HEK293 (cell line): ENCODE measurements around the gene FUT6.
A peak's percentile ranks its signal among the peaks of the same experiment; 100 is the strongest.

Experiments
- CTCF ChIA-PET: fragments of 350-600 bp; formaldehyde crosslinking; extraction: SDS; loops from one replicate; lab custom pipeline; 2021; ENCODE audit warnings: antibody characterized with exemption; lab: Yijun Ruan, JAX
- POLR2A ChIA-PET: fragments of 300-600 bp; formaldehyde crosslinking; extraction: SDS; loops from one replicate; lab custom pipeline; 2020; ENCODE audit warnings: antibody characterized with exemption, inconsistent platforms; lab: Yijun Ruan, JAX
- H3K27ac ChIP-seq: fragments of 200-500 bp; sonication (Bioruptor generic); 2 replicates; pipeline ENCODE4 v1.5.1; 2014; ENCODE audit warnings: low read depth, low read length, control low read depth, inconsistent platforms; ENCODE audit errors: extremely low read depth
- H3K36me3 ChIP-seq, 2 experiments: fragments of 200-500 bp in 1 of 2; sonication (Bioruptor generic) in 1 of 2; 1 replicate in 1 of 2; 2 replicates in 1 of 2; pipeline ENCODE4 v1.5.1; 2014 to 2017; ENCODE audit warnings: inconsistent platforms in 2 of 2, low read length in 2 of 2; ENCODE audit not compliant: control insufficient read depth in 2 of 2, insufficient read depth in 1 of 2
- H3K4me1 ChIP-seq: fragments of 200-500 bp; sonication (Bioruptor generic); 2 replicates; pipeline ENCODE4 v1.5.1; 2014; ENCODE audit warnings: mild to moderate bottlenecking, low read length, inconsistent platforms; ENCODE audit not compliant: control insufficient read depth, insufficient read depth
- H3K4me3 ChIP-seq: 2 replicates; pipeline ENCODE4 v1.5.1; 2011; ENCODE audit warnings: low read depth, mild to moderate bottlenecking, control low read depth, low read length, moderate library complexity
- H3K9me3 ChIP-seq: fragments of 200-500 bp; sonication (Bioruptor generic); 2 replicates; pipeline ENCODE4 v1.5.1; 2014; ENCODE audit warnings: low read depth, low read length, inconsistent platforms; ENCODE audit not compliant: control insufficient read depth, insufficient read depth
- GLIS1 ChIP-seq: fragments of 450-650 bp; formaldehyde crosslinking; IDR thresholded peaks from 2 replicates; pipeline ENCODE4 v1.5.1; 2016; ENCODE audit warnings: missing biosample characterization, missing genetic modification characterization
- KLF10 ChIP-seq: fragments of 450-650 bp; IDR thresholded peaks from 2 replicates; pipeline ENCODE4 v1.5.1; 2018; ENCODE audit warnings: missing biosample characterization, mild to moderate bottlenecking, missing genetic modification characterization
- SALL2 ChIP-seq: fragments of 450-650 bp; formaldehyde crosslinking; IDR thresholded peaks from 2 replicates; pipeline ENCODE4 v1.5.0; 2017; ENCODE audit warnings: missing biosample characterization, mild to moderate bottlenecking, missing genetic modification characterization, borderline replicate concordance
- SETDB1 ChIP-seq: IDR thresholded peaks from one replicate; pipeline ENCODE4 v1.6.1; 2017; ENCODE audit warnings: mild to moderate bottlenecking, low read length, moderate library complexity, mixed read lengths; ENCODE audit not compliant: insufficient read length
- ZBTB21 ChIP-seq: fragments of 450-650 bp; formaldehyde crosslinking; IDR thresholded peaks from 2 replicates; pipeline ENCODE4 v1.5.1; 2017; ENCODE audit warnings: missing biosample characterization, missing genetic modification characterization
- ZEB2 ChIP-seq: fragments of 450-650 bp; formaldehyde crosslinking; IDR thresholded peaks from 2 replicates; pipeline ENCODE4 v1.5.1; 2016; ENCODE audit warnings: missing biosample characterization, missing genetic modification characterization
- ZFHX2 ChIP-seq: fragments of 450-650 bp; formaldehyde crosslinking; conservative IDR thresholded peaks from 2 replicates; pipeline ENCODE4 v1.5.1; 2016; ENCODE audit warnings: missing biosample characterization, missing genetic modification characterization
- ZNF140 ChIP-seq: fragments of 450-650 bp; formaldehyde crosslinking; IDR thresholded peaks from 2 replicates; pipeline ENCODE4 v1.5.1; 2016; ENCODE audit warnings: missing biosample characterization, missing genetic modification characterization
- ZNF157 ChIP-seq: fragments of 450-650 bp; formaldehyde crosslinking; IDR thresholded peaks from 2 replicates; pipeline ENCODE4 v1.5.1; 2016; ENCODE audit warnings: missing biosample characterization, missing genetic modification characterization
- ZNF248 ChIP-seq: fragments of 450-650 bp; formaldehyde crosslinking; IDR thresholded peaks from 2 replicates; pipeline ENCODE4 v1.5.1; 2017; ENCODE audit warnings: missing biosample characterization, missing genetic modification characterization
- ZNF324 ChIP-seq: fragments of 450-650 bp; formaldehyde crosslinking; IDR thresholded peaks from 2 replicates; pipeline ENCODE4 v1.5.1; 2016; ENCODE audit warnings: missing biosample characterization, missing genetic modification characterization
- ZNF335 ChIP-seq: fragments of 450-650 bp; formaldehyde crosslinking; conservative IDR thresholded peaks from 2 replicates; pipeline ENCODE4 v1.5.1; 2016; ENCODE audit warnings: missing biosample characterization, missing genetic modification characterization
- ZNF626 ChIP-seq: fragments of 450-650 bp; sonication (Bioruptor Pico); formaldehyde crosslinking; IDR thresholded peaks from 2 replicates; pipeline ENCODE4 v1.5.1; 2018; ENCODE audit warnings: missing biosample characterization, missing genetic modification characterization, inconsistent platforms
- ZNF76 ChIP-seq: fragments of 450-650 bp; formaldehyde crosslinking; IDR thresholded peaks from 2 replicates; pipeline ENCODE4; 2016; ENCODE audit warnings: low read depth, missing biosample characterization, missing genetic modification characterization, borderline replicate concordance
- ZNF792 ChIP-seq: fragments of 450-650 bp; formaldehyde crosslinking; IDR thresholded peaks from 2 replicates; pipeline ENCODE4 v1.5.1; 2016; ENCODE audit warnings: missing biosample characterization, missing genetic modification characterization
- TF ChIP-seq, protein P1 (sequence below): fragments of 450-650 bp; formaldehyde crosslinking; IDR thresholded peaks from 2 replicates; pipeline ENCODE4 v1.5.1; 2016; ENCODE audit warnings: missing biosample characterization, missing genetic modification characterization
- TF ChIP-seq, protein P2 (sequence below): fragments of 450-650 bp; IDR thresholded peaks from 2 replicates; pipeline ENCODE4 v1.5.1; 2018; ENCODE audit warnings: missing biosample characterization, mild to moderate bottlenecking, missing genetic modification characterization
- TF ChIP-seq, protein P3 (sequence below): fragments of 450-650 bp; formaldehyde crosslinking; IDR thresholded peaks from 2 replicates; pipeline ENCODE4 v1.5.1; 2016; ENCODE audit warnings: missing biosample characterization, missing genetic modification characterization, low read depth
- TF ChIP-seq, protein P4 (sequence below): fragments of 450-650 bp; formaldehyde crosslinking; IDR thresholded peaks from 2 replicates; pipeline ENCODE4 v1.5.1; 2016; ENCODE audit warnings: missing biosample characterization, missing genetic modification characterization, borderline replicate concordance
- TF ChIP-seq, protein P5 (sequence below): fragments of 450-650 bp; formaldehyde crosslinking; IDR thresholded peaks from 2 replicates; pipeline ENCODE4 v1.5.1; 2016; ENCODE audit warnings: missing biosample characterization, missing genetic modification characterization
- TF ChIP-seq, protein P6 (sequence below): fragments of 450-650 bp; formaldehyde crosslinking; IDR thresholded peaks from 2 replicates; pipeline ENCODE4 v1.5.1; 2017; ENCODE audit warnings: missing biosample characterization, missing genetic modification characterization

FUT6 gene

DNA sequence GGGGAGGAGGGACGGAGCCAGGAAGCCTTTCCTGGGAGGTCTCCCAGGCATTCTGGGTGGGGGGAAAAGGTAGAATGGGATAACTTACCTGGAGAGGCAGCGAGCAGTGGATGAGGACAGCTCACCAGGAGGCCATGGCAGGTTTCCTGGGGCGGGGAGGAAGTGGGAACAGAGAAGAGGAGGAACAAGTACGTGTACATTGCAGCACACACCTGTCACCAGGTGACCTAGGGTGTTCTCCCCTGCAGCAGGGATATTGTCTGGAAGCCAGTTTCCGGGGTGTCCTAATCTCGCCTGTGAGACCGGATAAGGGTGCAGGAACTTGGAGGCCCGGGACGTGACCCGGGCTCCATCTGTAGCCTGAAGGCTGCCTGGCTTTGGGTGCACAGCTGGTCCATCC, 11.8 kb upstream of the FUT6 start, which contains the start of gene FUT3:
Gene FUT3, minus strand, starts transcription at position 148 of the 400 bp plus-strand sequence.
- Histone ChIP-seq H3K4me3 (no peak within 1 kb of the TSS), H3K9me3 (no peaks in the 10 kb centered on the region), H3K27ac (no peak within 1 kb of the TSS), H3K36me3 (no peaks in the 10 kb centered on the region), H3K4me1 (no peaks in the 10 kb centered on the region)
- ChIA-PET POLR2A (no interaction called here), CTCF (interaction anchor here (0.6 kb wide), 1 partner anchor 665 kb away, joined by 3 read pairs; no protein-coding TSS in a partner anchor)
- TF ChIP-seq GLIS1 (tag by site-specific recombination) (no peak; the same call in 1 of the 2 replicates), ZNF76 (tag by site-specific recombination) (no peak), ZNF140 (tag by site-specific recombination) (no peak), ZNF248 (tag by site-specific recombination) (no peak)
- TF ChIP-seq, protein P1, sequence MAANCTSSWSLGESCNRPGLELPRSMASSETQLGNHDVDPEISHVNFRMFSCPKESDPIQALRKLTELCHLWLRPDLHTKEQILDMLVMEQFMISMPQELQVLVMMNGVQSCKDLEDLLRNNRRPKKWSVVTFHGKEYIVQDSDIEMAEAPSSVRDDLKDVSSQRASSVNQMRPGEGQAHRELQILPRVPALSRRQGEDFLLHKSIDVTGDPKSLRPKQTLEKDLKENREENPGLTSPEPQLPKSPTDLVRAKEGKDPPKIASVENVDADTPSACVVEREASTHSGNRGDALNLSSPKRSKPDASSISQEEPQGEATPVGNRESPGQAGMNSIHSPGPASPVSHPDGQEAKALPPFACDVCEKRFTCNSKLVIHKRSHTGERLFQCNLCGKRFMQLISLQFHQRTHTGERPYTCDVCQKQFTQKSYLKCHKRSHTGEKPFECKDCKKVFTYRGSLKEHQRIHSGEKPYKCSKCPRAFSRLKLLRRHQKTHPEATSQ (tag by site-specific recombination): no peak
- TF ChIP-seq, protein P2, sequence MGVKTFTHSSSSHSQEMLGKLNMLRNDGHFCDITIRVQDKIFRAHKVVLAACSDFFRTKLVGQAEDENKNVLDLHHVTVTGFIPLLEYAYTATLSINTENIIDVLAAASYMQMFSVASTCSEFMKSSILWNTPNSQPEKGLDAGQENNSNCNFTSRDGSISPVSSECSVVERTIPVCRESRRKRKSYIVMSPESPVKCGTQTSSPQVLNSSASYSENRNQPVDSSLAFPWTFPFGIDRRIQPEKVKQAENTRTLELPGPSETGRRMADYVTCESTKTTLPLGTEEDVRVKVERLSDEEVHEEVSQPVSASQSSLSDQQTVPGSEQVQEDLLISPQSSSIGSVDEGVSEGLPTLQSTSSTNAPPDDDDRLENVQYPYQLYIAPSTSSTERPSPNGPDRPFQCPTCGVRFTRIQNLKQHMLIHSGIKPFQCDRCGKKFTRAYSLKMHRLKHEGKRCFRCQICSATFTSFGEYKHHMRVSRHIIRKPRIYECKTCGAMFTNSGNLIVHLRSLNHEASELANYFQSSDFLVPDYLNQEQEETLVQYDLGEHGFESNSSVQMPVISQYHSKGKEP (tag by site-specific recombination): no peak
- TF ChIP-seq, protein P3, sequence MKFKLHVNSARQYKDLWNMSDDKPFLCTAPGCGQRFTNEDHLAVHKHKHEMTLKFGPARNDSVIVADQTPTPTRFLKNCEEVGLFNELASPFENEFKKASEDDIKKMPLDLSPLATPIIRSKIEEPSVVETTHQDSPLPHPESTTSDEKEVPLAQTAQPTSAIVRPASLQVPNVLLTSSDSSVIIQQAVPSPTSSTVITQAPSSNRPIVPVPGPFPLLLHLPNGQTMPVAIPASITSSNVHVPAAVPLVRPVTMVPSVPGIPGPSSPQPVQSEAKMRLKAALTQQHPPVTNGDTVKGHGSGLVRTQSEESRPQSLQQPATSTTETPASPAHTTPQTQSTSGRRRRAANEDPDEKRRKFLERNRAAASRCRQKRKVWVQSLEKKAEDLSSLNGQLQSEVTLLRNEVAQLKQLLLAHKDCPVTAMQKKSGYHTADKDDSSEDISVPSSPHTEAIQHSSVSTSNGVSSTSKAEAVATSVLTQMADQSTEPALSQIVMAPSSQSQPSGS (tag by site-specific recombination): no peak
- TF ChIP-seq, protein P4, sequence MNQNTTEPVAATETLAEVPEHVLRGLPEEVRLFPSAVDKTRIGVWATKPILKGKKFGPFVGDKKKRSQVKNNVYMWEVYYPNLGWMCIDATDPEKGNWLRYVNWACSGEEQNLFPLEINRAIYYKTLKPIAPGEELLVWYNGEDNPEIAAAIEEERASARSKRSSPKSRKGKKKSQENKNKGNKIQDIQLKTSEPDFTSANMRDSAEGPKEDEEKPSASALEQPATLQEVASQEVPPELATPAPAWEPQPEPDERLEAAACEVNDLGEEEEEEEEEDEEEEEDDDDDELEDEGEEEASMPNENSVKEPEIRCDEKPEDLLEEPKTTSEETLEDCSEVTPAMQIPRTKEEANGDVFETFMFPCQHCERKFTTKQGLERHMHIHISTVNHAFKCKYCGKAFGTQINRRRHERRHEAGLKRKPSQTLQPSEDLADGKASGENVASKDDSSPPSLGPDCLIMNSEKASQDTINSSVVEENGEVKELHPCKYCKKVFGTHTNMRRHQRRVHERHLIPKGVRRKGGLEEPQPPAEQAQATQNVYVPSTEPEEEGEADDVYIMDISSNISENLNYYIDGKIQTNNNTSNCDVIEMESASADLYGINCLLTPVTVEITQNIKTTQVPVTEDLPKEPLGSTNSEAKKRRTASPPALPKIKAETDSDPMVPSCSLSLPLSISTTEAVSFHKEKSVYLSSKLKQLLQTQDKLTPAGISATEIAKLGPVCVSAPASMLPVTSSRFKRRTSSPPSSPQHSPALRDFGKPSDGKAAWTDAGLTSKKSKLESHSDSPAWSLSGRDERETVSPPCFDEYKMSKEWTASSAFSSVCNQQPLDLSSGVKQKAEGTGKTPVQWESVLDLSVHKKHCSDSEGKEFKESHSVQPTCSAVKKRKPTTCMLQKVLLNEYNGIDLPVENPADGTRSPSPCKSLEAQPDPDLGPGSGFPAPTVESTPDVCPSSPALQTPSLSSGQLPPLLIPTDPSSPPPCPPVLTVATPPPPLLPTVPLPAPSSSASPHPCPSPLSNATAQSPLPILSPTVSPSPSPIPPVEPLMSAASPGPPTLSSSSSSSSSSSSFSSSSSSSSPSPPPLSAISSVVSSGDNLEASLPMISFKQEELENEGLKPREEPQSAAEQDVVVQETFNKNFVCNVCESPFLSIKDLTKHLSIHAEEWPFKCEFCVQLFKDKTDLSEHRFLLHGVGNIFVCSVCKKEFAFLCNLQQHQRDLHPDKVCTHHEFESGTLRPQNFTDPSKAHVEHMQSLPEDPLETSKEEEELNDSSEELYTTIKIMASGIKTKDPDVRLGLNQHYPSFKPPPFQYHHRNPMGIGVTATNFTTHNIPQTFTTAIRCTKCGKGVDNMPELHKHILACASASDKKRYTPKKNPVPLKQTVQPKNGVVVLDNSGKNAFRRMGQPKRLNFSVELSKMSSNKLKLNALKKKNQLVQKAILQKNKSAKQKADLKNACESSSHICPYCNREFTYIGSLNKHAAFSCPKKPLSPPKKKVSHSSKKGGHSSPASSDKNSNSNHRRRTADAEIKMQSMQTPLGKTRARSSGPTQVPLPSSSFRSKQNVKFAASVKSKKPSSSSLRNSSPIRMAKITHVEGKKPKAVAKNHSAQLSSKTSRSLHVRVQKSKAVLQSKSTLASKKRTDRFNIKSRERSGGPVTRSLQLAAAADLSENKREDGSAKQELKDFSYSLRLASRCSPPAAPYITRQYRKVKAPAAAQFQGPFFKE (tag by site-specific recombination): no peak

DNA sequence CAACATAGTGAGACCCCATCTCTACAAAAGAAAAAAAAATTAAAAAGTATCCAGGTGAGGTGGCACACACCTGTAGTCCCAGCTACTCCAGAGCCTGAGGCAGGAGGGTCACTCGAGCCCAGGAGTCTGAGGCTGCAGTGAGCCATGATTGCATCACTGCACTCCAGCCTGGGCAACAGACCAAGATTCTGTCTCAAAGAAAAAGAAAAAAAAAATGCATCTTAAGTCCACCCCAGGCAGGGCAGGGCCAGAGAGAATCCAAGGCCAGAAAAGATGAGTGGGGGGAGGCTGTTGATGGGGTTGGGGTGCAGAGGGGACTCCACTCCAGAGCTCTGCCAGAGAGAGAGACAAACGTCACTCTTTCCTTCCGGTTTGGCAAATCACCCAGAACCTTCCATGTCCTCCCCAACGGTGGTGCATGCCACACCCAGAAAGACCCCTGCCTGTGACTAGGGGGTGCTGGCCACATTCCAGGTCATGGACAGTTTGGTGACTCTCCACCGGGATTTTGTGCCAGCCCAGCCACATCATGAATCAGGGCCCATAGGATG, 11.3 kb upstream of the FUT6 start:
- Histone ChIP-seq H3K9me3 (no peaks in the 10 kb centered on the region), H3K4me1 (no peaks in the 10 kb centered on the region), H3K4me3 (no peak overlapping the region), H3K27ac (no peak overlapping the region), H3K36me3 (no peaks in the 10 kb centered on the region)
- CTCF ChIA-PET: interaction anchor here (0.6 to 2.1 kb wide), 3 partner anchors 11 to 666 kb away, joined by 3 to 9 read pairs (median 5); partner anchors contain the start of gene FUT6
- POLR2A ChIA-PET: no interaction called here
- no peak for TF ChIP-seq ZNF335 (tag by site-specific recombination)
- no peak for TF ChIP-seq ZNF792 (tag by site-specific recombination)
- TF ChIP-seq, protein P5, sequence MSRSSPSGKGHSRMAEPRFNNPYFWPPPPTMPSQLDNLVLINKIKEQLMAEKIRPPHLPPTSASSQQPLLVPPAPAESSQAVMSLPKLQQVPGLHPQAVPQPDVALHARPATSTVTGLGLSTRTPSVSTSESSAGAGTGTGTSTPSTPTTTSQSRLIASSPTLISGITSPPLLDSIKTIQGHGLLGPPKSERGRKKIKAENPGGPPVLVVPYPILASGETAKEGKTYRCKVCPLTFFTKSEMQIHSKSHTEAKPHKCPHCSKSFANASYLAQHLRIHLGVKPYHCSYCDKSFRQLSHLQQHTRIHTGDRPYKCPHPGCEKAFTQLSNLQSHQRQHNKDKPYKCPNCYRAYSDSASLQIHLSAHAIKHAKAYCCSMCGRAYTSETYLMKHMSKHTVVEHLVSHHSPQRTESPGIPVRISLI (tag by site-specific recombination): peak; percentile 71
- no peak for TF ChIP-seq ZNF324 (tag by site-specific recombination)
- no peak for TF ChIP-seq SETDB1
- TF ChIP-seq ZEB2 (tag by site-specific recombination): peak; percentile 97
- TF ChIP-seq ZNF626 (tag by site-specific recombination): no peak
- no peak for TF ChIP-seq KLF10 (tag by site-specific recombination)
- TF ChIP-seq, protein P6, sequence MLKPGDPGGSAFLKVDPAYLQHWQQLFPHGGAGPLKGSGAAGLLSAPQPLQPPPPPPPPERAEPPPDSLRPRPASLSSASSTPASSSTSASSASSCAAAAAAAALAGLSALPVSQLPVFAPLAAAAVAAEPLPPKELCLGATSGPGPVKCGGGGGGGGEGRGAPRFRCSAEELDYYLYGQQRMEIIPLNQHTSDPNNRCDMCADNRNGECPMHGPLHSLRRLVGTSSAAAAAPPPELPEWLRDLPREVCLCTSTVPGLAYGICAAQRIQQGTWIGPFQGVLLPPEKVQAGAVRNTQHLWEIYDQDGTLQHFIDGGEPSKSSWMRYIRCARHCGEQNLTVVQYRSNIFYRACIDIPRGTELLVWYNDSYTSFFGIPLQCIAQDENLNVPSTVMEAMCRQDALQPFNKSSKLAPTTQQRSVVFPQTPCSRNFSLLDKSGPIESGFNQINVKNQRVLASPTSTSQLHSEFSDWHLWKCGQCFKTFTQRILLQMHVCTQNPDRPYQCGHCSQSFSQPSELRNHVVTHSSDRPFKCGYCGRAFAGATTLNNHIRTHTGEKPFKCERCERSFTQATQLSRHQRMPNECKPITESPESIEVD (tag by site-specific recombination): no peak
- TF ChIP-seq ZNF140 (tag by site-specific recombination): no peak
- TF ChIP-seq ZNF157 (tag by site-specific recombination): no peak
- no peak for TF ChIP-seq ZFHX2
- TF ChIP-seq ZBTB21 (tag by site-specific recombination): 0 out of 2 replicates have a peak, but pooled peaks have one; percentile 8
- TF ChIP-seq SALL2: no peak
